NCI-H2227 treated with DMSO at 0.1 percent for 48 hours (cell line): ENCODE data around the gene GNA15.

Source experiments
- DNase-seq: peaks from one replicate; lab custom pipeline; 2025; lab: John Stamatoyannopoulos, UW

The GNA15 gene

DNA sequence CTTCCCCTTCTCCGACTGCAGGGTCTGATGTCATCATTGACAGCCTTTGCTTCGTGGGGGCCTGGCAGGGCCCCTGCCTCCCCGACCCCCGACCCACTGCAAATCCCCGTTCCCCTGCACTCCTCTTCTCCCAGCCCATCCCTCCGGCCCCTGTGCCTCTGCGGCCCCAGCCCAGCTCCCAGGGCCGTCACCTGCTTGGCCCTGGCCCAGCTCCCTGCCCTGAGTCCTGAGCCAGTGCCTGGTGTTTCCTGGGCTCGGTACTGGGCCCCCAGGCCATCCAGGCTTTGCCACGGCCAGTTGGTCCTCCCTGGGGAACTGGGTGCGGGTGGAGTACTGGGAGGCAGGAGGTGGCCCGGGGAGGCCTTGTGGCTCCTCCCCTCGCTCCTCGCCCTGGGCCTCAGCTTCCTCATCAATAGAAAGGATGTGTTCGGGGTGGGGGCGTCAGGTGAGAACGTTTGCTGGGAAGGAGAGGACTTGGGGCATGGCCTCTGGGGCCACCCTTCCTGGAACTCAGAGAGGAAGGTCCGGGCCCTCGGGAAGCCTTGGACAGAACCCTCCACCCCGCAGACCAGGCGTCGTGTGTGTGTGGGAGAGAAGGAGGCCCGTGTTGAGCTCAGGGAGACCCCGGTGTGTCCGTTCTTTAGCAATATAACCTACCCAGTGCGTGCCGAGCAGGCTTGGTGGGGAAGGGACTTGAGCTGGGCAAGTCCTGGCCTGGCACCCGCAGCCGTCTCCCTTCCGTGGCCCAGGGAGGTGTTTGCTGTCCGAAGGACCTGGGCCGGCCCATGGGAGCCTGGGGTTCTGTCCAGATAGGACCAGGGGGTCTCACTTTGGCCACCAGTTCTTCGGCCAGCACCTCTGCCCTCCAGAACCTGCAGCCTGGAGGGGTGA is 72.7 kb downstream of the GNA15 start:
- DNase-seq: no peak

DNA sequence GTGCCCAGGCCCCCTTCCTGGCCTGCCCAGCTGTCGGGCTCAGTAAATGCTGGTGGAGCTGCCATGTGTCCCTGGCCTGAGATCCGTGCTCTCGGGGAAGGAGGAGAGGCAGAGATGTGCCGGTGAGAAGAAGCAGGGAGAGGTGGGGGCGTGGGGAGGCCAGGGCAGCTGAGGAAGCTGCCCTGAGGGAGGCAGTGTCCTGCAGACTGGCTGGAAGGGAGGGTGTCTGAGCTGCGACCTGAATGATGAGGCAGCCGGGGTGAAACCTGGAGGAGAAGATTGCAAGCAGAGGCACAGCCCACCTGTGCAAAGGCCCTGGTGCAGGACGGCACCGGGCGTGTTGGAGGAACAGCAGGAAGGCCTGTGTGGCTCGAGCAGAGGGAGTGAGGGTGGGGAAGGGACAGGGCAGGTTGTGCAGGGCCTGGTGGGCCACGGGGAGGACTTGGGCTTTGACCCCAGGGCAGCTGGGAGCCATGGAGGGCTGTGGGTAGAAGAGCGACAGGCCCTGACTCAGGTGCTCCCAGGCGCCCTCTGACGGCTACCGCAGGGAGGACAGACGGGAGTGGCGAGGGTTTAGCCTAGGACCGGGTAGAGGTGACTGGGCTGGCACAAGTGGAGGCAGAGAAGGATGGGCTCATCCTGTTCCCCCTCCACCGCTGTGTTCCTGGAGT is 74.6 kb downstream of the GNA15 start:
- DNase-seq: no peak

DNA sequence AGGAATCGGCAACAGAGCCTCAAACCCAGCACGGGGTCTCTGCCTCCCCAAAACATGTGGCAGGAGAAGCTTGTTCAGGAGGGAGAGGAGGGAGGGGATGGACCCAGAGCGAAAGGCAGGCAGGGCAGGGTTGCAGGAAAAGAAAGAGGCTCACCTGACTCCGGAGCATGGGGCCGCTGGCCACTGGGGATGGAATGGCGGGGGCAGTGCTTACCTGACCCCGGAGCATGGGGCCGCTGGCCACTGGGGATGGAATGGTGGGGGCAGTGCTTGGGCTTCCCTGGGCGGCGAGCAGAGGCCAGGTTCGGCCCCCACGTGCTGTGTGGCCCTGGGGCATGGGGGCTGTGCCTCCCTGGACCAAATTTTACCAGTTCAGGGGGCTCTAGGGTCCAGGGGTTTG is 75.4 kb downstream of the GNA15 start:
- DNase-seq: no peak

DNA sequence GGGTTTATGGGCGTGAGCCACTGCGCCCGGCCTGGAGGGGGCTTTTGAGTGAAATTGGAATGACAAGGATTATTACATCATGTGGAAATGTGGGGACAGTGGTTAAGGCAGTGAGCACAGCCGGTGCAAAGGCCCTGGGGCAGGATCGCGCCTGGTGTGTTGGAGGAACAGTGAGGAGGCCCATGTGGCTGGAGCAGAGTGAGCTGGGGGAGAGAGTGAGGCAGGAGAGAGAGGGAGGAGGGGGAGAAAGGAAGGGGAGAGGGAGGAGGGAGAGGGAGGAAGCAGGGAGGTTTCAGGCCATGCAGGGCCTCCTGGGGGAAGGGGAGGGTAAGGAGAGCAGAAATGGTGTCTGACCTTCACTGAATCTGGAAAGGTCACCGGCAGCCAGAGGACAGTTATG is 77.3 kb downstream of the GNA15 start:
- DNase-seq: no peak
